A549 (cell line): Measurements from ENCODE around the gene VSX1. TPM values are rescaled to one million over a fixed set of nuclear protein-coding genes. Genes with fewer than 3 reads are reported as not detected.

Experiments
- ATAC-seq, 2 experiments: fragments of 200-7000 bp in 1 of 2; fragments of >200 bp in 1 of 2; cut with Nextera tagmentation in 1 of 2; cut with Tn5 transposase in 1 of 2; 3 replicates each; pipeline versions ENCODE4 v1.8.0 to v1.9.1; 2018 to 2020; ENCODE audit warnings: mild to moderate bottlenecking in 1 of 2, moderate library complexity in 1 of 2
- CTCF ChIA-PET: fragments of 300-600 bp; sonication (Branson Sonifier 250); formaldehyde crosslinking; extraction: SDS; loops from one replicate; lab custom pipeline; 2021; ENCODE audit warnings: antibody characterized with exemption, inconsistent platforms; lab: Yijun Ruan, JAX
- POLR2A ChIA-PET: fragments of 350-600 bp; formaldehyde crosslinking; extraction: SDS; loops from one replicate; lab custom pipeline; 2021; ENCODE audit warnings: antibody characterized with exemption, inconsistent platforms; lab: Yijun Ruan, JAX
- DNase-seq, 2 experiments: peaks; one replicate each; pipeline versions ENCODE4 v3.0.0 to v3.0.0-alpha.2; 2011 to 2016; ENCODE audit warnings: low read depth in 1 of 2, low spot score in 1 of 2
- FAIRE-seq: peaks from 2 replicates; lab custom pipeline; 2011; peaks lifted over from hg19 to GRCh38; lab: Jason Lieb, UNC
- H3K27ac ChIP-seq, 2 experiments: fragments of >200 bp; sonication (Bioruptor Twin); formaldehyde crosslinking; 3 replicates each; pipeline ENCODE4 v1.5.1; 2016 to 2017
- H3K4me1 ChIP-seq: fragments of >200 bp; sonication (Bioruptor Twin); formaldehyde crosslinking; 3 replicates; pipeline ENCODE4 v1.6.1; 2016
- H3K4me2 ChIP-seq: fragments of >200 bp; sonication (Bioruptor Twin); formaldehyde crosslinking; 3 replicates; pipeline ENCODE4 v1.6.1; 2016
- H3K4me3 ChIP-seq: fragments of >200 bp; sonication (Bioruptor Twin); formaldehyde crosslinking; 3 replicates; pipeline ENCODE4 v1.5.1; 2016
- H3K9me3 ChIP-seq: fragments of >200 bp; sonication (Bioruptor Twin); formaldehyde crosslinking; 3 replicates; pipeline ENCODE4 v1.6.1; 2016
- CHD2 ChIP-seq: fragments of 150-350 bp; IDR thresholded peaks from 2 replicates; pipeline ENCODE4 v1.6.1; 2014; ENCODE audit warnings: low read length; ENCODE audit not compliant: partially characterized antibody
- CTCF ChIP-seq: fragments of >200 bp; sonication (Bioruptor Twin); formaldehyde crosslinking; IDR thresholded peaks from 3 replicates; pipeline ENCODE4 v1.5.1; 2016
- EHMT2 ChIP-seq: fragments of 200-600 bp; sonication (generic); IDR thresholded peaks from 2 replicates; pipeline ENCODE4 v1.6.1; 2016; ENCODE audit warnings: antibody characterized with exemption, low read depth, mild to moderate bottlenecking, moderate library complexity
- FOXS1 ChIP-seq: fragments of 250-450 bp; sonication (Bioruptor Pico); IDR thresholded peaks from 2 replicates; pipeline ENCODE4 v1.5.0; 2020; ENCODE audit warnings: mild to moderate bottlenecking, moderate library complexity
- MAX ChIP-seq: IDR thresholded peaks from 2 replicates; pipeline ENCODE4 v1.6.1; 2012
- NPAS2 ChIP-seq: fragments of 250-450 bp; sonication (Bioruptor Pico); IDR thresholded peaks from 2 replicates; pipeline ENCODE4 v1.8.0; 2022; ENCODE audit warnings: mild to moderate bottlenecking, moderate library complexity, borderline replicate concordance
- POLR2A ChIP-seq: IDR thresholded peaks from 2 replicates; pipeline ENCODE4 v1.6.1; 2012; ENCODE audit warnings: mild to moderate bottlenecking, low read length
- RCOR1 ChIP-seq: fragments of 150-350 bp; IDR thresholded peaks from 2 replicates; pipeline ENCODE4 v1.6.1; 2014; ENCODE audit warnings: antibody characterized with exemption, low read length, low read depth
- RFX5 ChIP-seq: fragments of 450-650 bp; IDR thresholded peaks from 2 replicates; pipeline ENCODE4 v1.7.1; 2014; ENCODE audit warnings: antibody characterized with exemption, mild to moderate bottlenecking, moderate library complexity
- SREBF2 ChIP-seq: fragments of 450-650 bp; IDR thresholded peaks from 2 replicates; pipeline ENCODE4 v1.6.1; 2014; ENCODE audit warnings: mild to moderate bottlenecking, moderate library complexity
- WGBS: methylation state at CpG from one replicate; pipeline ENCODE4 v1.1.6; 2017; ENCODE audit errors: missing lambda C conversion rate; 5-methylcytosine and 5-hydroxymethylcytosine counted together
- polyA plus RNA-seq, 4 experiments: library from polyadenylated mRNA; depleted of rRNA in 3 of 4; stranded (reverse); fragments of >200 nt; fragmentation: RNase III in 1 of 4; extraction: RNeasy Plus Mini Kit Qiagen cat#74134 plus additional on column Dnase treatment in 1 of 4; gene quantifications; 2 replicates in 3 of 4; 3 replicates in 1 of 4; pipeline ENCODE4 v1.2.3, GENCODE V29; 2011 to 2017
- TF ChIP-seq, protein P1 (sequence below): fragments of 200-600 bp; sonication (generic); IDR thresholded peaks from 2 replicates; pipeline ENCODE4 v1.6.1; 2016; ENCODE audit warnings: antibody characterized with exemption, mild to moderate bottlenecking, moderate library complexity
- TF ChIP-seq, protein P2 (sequence below): IDR thresholded peaks from 2 replicates; pipeline ENCODE4 v1.6.1; 2012; ENCODE audit warnings: low read depth, borderline replicate concordance
- TF ChIP-seq, protein P3 (sequence below): fragments of 450-650 bp; IDR thresholded peaks from 2 replicates; pipeline ENCODE4 v1.6.1; 2014; ENCODE audit warnings: antibody characterized with exemption

VSX1 gene
- polyA plus RNA-seq, 2 of the 4 experiments (the other 2 are of a cell fraction): 0.77 to 2.9 TPM

DNA sequence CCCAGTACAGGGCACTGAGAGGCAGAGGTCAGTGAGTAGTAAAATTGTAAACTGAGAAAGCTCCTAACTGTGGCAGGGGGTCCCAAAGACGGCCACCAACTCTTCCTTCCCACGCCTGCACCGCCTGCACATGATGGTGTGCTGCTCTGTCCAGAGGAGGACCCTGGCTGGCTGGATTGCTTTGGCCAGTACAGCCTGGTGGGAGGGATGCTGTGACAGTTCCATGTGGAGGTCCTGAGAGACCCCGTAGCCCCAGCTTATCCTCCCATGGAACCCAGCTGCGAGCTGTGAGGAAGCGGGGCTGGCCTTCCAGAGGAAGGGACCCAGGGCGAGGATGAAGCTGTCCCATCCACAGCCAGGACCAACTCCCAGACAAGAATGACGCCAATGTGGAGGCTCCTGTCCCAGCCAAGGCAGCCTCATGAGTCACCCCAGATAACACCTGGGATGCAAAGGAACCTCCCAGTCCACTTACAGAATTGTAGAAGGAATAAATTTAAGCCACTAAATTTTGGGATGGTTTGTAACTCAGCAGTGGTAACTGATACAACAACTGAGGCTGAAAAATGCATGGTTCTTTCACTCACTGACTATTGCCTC lies 22.0 kb downstream of the VSX1 start:
- Histone ChIP-seq H3K9me3 (no peaks in the 10 kb centered on the region), H3K4me2 (no peak overlapping the region), H3K4me3 (no peak overlapping the region), H3K27ac (no peak overlapping the region), H3K4me1 (peaks cover 36% of the 10 kb centered on the region)
- ATAC-seq: no peak
- ChIA-PET CTCF (interaction anchor here (0.5 to 9.7 kb wide), 8 partner anchors 11 to 1383 kb away, joined by 3 to 130 read pairs (median 6); partner anchors contain the start of genes APMAP and VSX1), POLR2A (no interaction called here)
- 88% methylated on average over 8 of the region's 8 CpGs for WGBS
- TF ChIP-seq SREBF2 (no peak), FOXS1 (CRISPR knock-in tag) (no peak), EHMT2 (no peak)
- TF ChIP-seq, protein P1, sequence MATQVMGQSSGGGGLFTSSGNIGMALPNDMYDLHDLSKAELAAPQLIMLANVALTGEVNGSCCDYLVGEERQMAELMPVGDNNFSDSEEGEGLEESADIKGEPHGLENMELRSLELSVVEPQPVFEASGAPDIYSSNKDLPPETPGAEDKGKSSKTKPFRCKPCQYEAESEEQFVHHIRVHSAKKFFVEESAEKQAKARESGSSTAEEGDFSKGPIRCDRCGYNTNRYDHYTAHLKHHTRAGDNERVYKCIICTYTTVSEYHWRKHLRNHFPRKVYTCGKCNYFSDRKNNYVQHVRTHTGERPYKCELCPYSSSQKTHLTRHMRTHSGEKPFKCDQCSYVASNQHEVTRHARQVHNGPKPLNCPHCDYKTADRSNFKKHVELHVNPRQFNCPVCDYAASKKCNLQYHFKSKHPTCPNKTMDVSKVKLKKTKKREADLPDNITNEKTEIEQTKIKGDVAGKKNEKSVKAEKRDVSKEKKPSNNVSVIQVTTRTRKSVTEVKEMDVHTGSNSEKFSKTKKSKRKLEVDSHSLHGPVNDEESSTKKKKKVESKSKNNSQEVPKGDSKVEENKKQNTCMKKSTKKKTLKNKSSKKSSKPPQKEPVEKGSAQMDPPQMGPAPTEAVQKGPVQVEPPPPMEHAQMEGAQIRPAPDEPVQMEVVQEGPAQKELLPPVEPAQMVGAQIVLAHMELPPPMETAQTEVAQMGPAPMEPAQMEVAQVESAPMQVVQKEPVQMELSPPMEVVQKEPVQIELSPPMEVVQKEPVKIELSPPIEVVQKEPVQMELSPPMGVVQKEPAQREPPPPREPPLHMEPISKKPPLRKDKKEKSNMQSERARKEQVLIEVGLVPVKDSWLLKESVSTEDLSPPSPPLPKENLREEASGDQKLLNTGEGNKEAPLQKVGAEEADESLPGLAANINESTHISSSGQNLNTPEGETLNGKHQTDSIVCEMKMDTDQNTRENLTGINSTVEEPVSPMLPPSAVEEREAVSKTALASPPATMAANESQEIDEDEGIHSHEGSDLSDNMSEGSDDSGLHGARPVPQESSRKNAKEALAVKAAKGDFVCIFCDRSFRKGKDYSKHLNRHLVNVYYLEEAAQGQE: no peak
- FAIRE-seq: no peak
- DNase-seq: no peak

DNA sequence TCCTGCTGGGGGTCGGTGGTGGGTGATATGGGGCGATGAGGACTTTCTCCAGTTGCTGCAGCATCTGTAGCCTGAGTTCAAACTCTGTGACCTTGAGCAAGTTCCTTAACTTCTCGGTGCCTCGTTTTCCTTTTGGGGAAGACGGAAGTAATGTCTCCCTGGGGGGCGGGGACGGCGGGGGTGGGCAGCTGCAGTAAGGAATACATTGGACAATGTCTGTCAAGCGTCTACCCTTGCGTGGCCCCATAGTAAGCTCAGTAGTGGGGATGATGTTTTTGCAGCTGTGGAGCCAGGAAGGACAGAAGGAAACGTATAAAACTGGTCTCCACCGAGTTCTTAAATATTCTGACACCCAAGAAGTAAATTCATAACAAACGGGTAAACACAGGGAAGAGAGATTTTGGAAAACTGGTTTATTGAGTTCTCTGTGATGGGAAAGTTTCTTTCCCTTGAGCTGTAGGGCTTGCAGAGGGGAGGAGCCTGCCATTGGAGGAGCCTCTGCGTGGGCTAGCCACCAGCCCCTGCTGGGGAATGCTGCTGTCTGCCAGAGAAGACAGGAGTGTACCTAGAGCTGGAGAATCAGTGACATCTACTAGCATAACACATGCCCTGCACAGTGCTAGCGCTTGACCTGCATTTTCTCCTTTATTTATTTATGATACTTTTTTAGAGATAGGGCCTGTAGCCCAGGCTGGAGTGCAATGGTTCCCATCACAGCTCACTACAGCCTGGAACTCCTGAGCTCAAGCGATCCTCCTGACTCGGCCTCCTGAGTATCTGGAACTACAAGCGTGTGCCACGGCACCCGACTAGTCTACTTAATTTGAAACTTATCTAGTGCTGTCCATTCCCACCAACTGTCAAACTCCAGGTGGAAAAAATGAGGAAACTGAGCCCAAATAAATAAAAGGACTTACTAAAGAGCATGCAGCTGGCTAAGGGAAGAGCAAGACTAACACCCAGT lies 22.8 kb downstream of the VSX1 start:
- Histone ChIP-seq H3K9me3 (no peaks in the 10 kb centered on the region), H3K4me3 (peak overlapping the region; percentile 90), H3K4me1 (peaks cover 44% of the 10 kb centered on the region), H3K27ac (peak overlapping the region; percentile 88 to 89), H3K4me2 (peak overlapping the region; percentile 97)
- DNase-seq (peak in 1 of 2 experiments; percentile 47), ATAC-seq (peak in 1 of 2 experiments; percentile 53; a peak in 3 of 6 replicates), FAIRE-seq (no peak)
- WGBS: 77% methylated on average over 20 of the region's 20 CpGs
- CTCF ChIA-PET: interaction anchor here (0.5 to 9.7 kb wide), 7 partner anchors 10 to 1382 kb away, joined by 3 to 130 read pairs (median 6); partner anchors contain the start of gene APMAP
- POLR2A ChIA-PET: interaction anchor here (1.3 kb wide), 1 partner anchor 10 kb away, joined by 3 read pairs; no protein-coding TSS in a partner anchor
- no peak for TF ChIP-seq RCOR1
- TF ChIP-seq MAX: 0 out of 2 replicates have a peak, but pooled peaks have one; percentile 26

DNA sequence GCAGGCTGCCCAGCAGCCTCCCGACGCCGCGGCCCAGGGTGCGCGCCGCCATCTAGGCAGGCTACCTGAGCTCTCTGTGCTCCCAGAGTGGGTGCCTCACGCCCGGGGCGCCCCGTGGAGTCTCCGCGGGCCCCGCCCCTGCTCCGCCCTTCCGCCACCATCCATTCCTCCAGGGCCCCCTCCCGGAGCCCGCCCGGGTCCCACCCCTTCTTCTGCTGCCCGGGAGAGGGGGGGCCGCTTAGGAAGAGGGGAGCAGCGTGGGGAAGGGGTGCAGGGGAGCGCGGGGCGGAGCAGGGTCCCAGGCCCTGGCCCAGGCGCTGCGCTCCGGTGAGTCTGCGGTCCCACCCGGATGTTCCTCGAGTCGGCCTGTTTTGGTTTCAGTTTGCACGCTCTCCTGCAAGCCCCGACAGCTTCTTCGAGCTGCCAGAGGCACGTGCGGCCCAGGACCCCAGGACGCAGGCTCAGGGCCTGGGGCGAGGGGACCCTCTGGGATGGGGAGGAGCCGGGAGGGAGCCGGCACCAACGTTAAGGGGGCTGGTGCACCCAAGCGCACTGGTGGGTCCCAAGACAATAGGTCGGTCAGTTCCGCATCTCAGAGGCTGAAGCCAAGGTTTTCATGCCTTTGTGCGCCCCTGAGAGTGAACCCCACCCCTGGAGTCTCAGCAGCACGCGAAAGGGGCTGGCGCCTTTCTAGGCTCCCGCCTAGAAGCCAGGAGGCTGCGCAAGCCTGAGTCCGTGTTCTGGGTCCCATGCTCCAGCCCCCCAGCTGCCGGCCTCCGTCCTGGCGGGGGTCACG lies 23.7 kb downstream of the VSX1 start, which contains the start of gene ACSS1:
Gene ACSS1, minus strand, starts transcription at position 89 of the 796 bp plus-strand sequence. Its CDS starts 37 bp downstream, at position 52.
- H3K4me3 ChIP-seq: peak within 1 kb of the TSS; percentile 90
- peak within 1 kb of the TSS; percentile 97 for H3K4me2 ChIP-seq
- ChIA-PET POLR2A (interaction anchor here (1.3 kb wide), 1 partner anchor 9 kb away, joined by 3 read pairs; no protein-coding TSS in a partner anchor), CTCF (interaction anchor here (0.9 to 9.7 kb wide), 6 partner anchors 18 to 213 kb away, joined by 3 to 130 read pairs (median 9); partner anchors contain the start of gene APMAP)
- H3K27ac ChIP-seq: peak within 1 kb of the TSS; percentile 88 to 89
- ATAC-seq (peak; percentile 66 to 68), DNase-seq (peak; percentile 54 to 72), FAIRE-seq (no peak)
- TF ChIP-seq RFX5 (no peak), CTCF (no peak), NPAS2 (CRISPR knock-in tag) (peak; percentile 50; the same call in 1 of the 2 replicates), POLR2A (peak; percentile 69), MAX (peak; percentile 94), CHD2 (no peak)
- TF ChIP-seq, protein P2, sequence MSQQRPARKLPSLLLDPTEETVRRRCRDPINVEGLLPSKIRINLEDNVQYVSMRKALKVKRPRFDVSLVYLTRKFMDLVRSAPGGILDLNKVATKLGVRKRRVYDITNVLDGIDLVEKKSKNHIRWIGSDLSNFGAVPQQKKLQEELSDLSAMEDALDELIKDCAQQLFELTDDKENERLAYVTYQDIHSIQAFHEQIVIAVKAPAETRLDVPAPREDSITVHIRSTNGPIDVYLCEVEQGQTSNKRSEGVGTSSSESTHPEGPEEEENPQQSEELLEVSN: peak; percentile 91
- TF ChIP-seq, protein P3, sequence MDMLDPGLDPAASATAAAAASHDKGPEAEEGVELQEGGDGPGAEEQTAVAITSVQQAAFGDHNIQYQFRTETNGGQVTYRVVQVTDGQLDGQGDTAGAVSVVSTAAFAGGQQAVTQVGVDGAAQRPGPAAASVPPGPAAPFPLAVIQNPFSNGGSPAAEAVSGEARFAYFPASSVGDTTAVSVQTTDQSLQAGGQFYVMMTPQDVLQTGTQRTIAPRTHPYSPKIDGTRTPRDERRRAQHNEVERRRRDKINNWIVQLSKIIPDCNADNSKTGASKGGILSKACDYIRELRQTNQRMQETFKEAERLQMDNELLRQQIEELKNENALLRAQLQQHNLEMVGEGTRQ: 0 out of 2 replicates have a peak, but pooled peaks have one; percentile 27
- 38% methylated on average over 35 of the region's 56 CpGs for WGBS
- peaks cover 48% of the 10 kb centered on the region for H3K4me1 ChIP-seq
- H3K9me3 ChIP-seq: no peaks in the 10 kb centered on the region
